Endothelial cell of umbilical vein (primary cell): Measurements from ENCODE around the gene ZSWIM7. TPM values are rescaled to one million over a fixed set of nuclear protein-coding genes. Genes with fewer than 3 reads are reported as not detected.

Experiments used
- BruUV-seq: library from RNA; stranded (reverse); fragments of 400-500 nt; replicated peaks from 2 replicates; lab custom pipeline; 2021; lab: Mats Ljungman, UMichigan
- CTCF ChIA-PET: fragments of 300-600, 350-600 bp; sonication (Branson Sonifier 250); formaldehyde crosslinking; loops from one replicate; lab custom pipeline; 2021; ENCODE audit warnings: antibody characterized with exemption, inconsistent platforms; lab: Charles Lee
- POLR2A ChIA-PET: fragments of 300-600, 350-600 bp; sonication (Branson Sonifier 250); formaldehyde crosslinking; loops from one replicate; lab custom pipeline; 2021; ENCODE audit warnings: antibody characterized with exemption, inconsistent platforms; lab: Charles Lee
- DNase-seq: peaks from one replicate; pipeline ENCODE4 v3.0.0-alpha.2; 2011; ENCODE audit warnings: low read depth, low spot score
- FAIRE-seq: peaks from 2 replicates; lab custom pipeline; 2011; peaks lifted over from hg19 to GRCh38; lab: Jason Lieb, UNC
- H2AFZ ChIP-seq: 2 replicates; pipeline ENCODE4 v1.6.0; 2012; ENCODE audit warnings: low read depth, low read length, control low read depth, inconsistent platforms
- H3K27ac ChIP-seq: 2 replicates; pipeline ENCODE4 v1.5.1; 2011; ENCODE audit warnings: low read depth, mild to moderate bottlenecking, control low read depth, low read length, moderate library complexity; ENCODE audit not compliant: insufficient read depth
- H3K27me3 ChIP-seq, 2 experiments: 2 replicates each; pipeline versions ENCODE4 v1.6.0 to v1.6.1; 2011; ENCODE audit warnings: low read length in 2 of 2, mixed read lengths in 1 of 2; ENCODE audit not compliant: control insufficient read depth in 2 of 2, insufficient read depth in 2 of 2
- H3K36me3 ChIP-seq, 2 experiments: 2 replicates in 1 of 2; 3 replicates in 1 of 2; pipeline ENCODE4 v1.5.1; 2011; ENCODE audit warnings: low read length in 2 of 2, mild to moderate bottlenecking in 1 of 2, moderate library complexity in 1 of 2; ENCODE audit not compliant: control insufficient read depth in 2 of 2, insufficient read depth in 2 of 2; ENCODE audit errors: extremely low read depth in 1 of 2
- H3K4me1 ChIP-seq: 3 replicates; pipeline ENCODE4 v1.5.1; 2011; ENCODE audit warnings: mild to moderate bottlenecking, low read length; ENCODE audit not compliant: control insufficient read depth, insufficient read depth; ENCODE audit errors: extremely low read depth
- H3K4me2 ChIP-seq: 2 replicates; pipeline ENCODE4 v1.6.1; 2011; ENCODE audit warnings: low read length, control low read depth, mixed read lengths; ENCODE audit not compliant: insufficient read depth
- H3K4me3 ChIP-seq, 3 experiments: fragments of 200-600 bp in 1 of 3; sonication (generic), shearing (Covaris generic) in 1 of 3; replicated peaks in 1 of 3; 2 replicates each; pipeline ENCODE4 v1.5.1; 2011 to 2016; ENCODE audit warnings: control low read depth in 3 of 3, low read length in 3 of 3, mild to moderate bottlenecking in 2 of 3, inconsistent platforms in 1 of 3, low read depth in 1 of 3, moderate library complexity in 1 of 3; ENCODE audit not compliant: insufficient read depth in 1 of 3
- H3K79me2 ChIP-seq: 2 replicates; pipeline ENCODE4 v1.6.0; 2012; ENCODE audit warnings: low read length, inconsistent platforms; ENCODE audit not compliant: control insufficient read depth, insufficient read depth
- H3K9ac ChIP-seq: replicated peaks from 2 replicates; pipeline ENCODE3; 2011; ENCODE audit warnings: low read length, control low read depth; ENCODE audit not compliant: insufficient read depth; ENCODE audit errors: extremely low read depth
- H3K9me1 ChIP-seq: replicated peaks from 3 replicates; pipeline ENCODE4 v1.6.0; 2011; ENCODE audit warnings: mild to moderate bottlenecking, low read length; ENCODE audit not compliant: control insufficient read depth, insufficient read depth; ENCODE audit errors: extremely low read depth
- H3K9me3 ChIP-seq: replicated peaks from 2 replicates; pipeline ENCODE4 v1.5.1; 2012; ENCODE audit warnings: low read length, inconsistent platforms; ENCODE audit not compliant: control insufficient read depth, insufficient read depth
- H4K20me1 ChIP-seq: replicated peaks from 2 replicates; pipeline ENCODE3; 2011; ENCODE audit warnings: mild to moderate bottlenecking, low read length; ENCODE audit not compliant: control insufficient read depth, insufficient read depth; ENCODE audit errors: extremely low read depth
- FOS ChIP-seq: IDR thresholded peaks from 2 replicates; pipeline ENCODE4 v1.6.1; 2011; ENCODE audit warnings: mild to moderate bottlenecking, low read length, moderate library complexity, borderline replicate concordance; ENCODE audit not compliant: insufficient read depth
- POLR2A ChIP-seq: IDR thresholded peaks from 2 replicates; pipeline ENCODE4 v1.6.1; 2012; ENCODE audit warnings: low read depth, mild to moderate bottlenecking, control low read depth, low read length
- POLR2AphosphoS5 ChIP-seq: IDR thresholded peaks from 2 replicates; pipeline ENCODE4 v1.6.1; 2012; ENCODE audit warnings: low read depth, mild to moderate bottlenecking, control low read depth, low read length, moderate library complexity; ENCODE audit not compliant: insufficient read depth
- dilution Hi-C: fragments of 300-500 bp; cut with MboI; formaldehyde crosslinking; loops from one replicate; pipeline ENCODE4 v1.15.0; 2019; ENCODE audit warnings: low sequenced_read_pairs; ENCODE audit not compliant: extremely low pct_ligation_motif_present
- intact Hi-C: fragments of 100-400 bp; cut with micrococcal nuclease; formaldehyde crosslinking; loops from one replicate; pipeline ENCODE4 v1.10.0; 2022
- polyA plus RNA-seq, 4 experiments: library from polyadenylated mRNA; depleted of rRNA in 3 of 4; stranded (reverse) in 3 of 4; unstranded in 1 of 4; fragments of >200 nt; gene quantifications; 2 replicates each; pipeline versions ENCODE4 v1.2.1 to v1.2.3, GENCODE V29; 2011 to 2012; ENCODE audit warnings: missing spikeins in 1 of 4
- total RNA-seq: library from RNA; stranded (reverse); gene quantifications from 2 replicates; pipeline ENCODE4 v1.2.3, GENCODE V29; 2021
- TF ChIP-seq, protein P1 (sequence below): IDR thresholded peaks from 2 replicates; pipeline ENCODE4 v1.6.1; 2011; ENCODE audit not compliant: insufficient read depth, insufficient read length
- TF ChIP-seq, protein P2 (sequence below), 2 donors: IDR thresholded peaks; 1 replicate in 1 of 2; 2 replicates in 1 of 2; pipeline ENCODE4 v1.5.1; 2011; ENCODE audit warnings: low read length in 2 of 2, mild to moderate bottlenecking in 2 of 2, moderate library complexity in 2 of 2, control low read depth in 1 of 2, inconsistent platforms in 1 of 2, low read depth in 1 of 2; ENCODE audit not compliant: insufficient read depth in 1 of 2; ENCODE audit errors: extremely low read depth in 1 of 2

Gene ZSWIM7
- total and polyA plus RNA-seq, 2 donors (not counting 3 experiments of a cell fraction or from before 2014, with no cell fraction given): 18.0 to 33.8 TPM

DNA sequence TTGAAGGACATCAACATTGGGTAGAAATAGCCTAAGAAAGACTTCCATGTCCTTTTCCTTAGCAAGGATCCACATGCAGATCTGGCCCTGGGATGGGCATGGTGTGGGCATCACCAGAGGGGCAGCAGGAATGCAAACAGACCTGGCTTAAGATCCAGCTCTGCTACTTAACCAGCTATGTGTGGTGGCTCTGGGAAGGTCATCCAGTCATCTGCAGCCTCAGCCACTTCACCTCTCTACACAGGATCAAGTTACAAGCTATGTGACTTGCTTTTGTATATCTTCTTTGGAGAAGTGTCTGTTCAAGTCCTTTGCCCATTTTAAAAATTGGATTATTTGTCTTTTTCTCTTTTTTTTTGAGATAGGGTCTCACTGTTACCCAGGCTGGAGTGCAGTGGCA lies 68.1 kb downstream of the ZSWIM7 start:
- TF ChIP-seq, protein P1, sequence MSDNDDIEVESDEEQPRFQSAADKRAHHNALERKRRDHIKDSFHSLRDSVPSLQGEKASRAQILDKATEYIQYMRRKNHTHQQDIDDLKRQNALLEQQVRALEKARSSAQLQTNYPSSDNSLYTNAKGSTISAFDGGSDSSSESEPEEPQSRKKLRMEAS: no peak
- TF ChIP-seq, protein P2, sequence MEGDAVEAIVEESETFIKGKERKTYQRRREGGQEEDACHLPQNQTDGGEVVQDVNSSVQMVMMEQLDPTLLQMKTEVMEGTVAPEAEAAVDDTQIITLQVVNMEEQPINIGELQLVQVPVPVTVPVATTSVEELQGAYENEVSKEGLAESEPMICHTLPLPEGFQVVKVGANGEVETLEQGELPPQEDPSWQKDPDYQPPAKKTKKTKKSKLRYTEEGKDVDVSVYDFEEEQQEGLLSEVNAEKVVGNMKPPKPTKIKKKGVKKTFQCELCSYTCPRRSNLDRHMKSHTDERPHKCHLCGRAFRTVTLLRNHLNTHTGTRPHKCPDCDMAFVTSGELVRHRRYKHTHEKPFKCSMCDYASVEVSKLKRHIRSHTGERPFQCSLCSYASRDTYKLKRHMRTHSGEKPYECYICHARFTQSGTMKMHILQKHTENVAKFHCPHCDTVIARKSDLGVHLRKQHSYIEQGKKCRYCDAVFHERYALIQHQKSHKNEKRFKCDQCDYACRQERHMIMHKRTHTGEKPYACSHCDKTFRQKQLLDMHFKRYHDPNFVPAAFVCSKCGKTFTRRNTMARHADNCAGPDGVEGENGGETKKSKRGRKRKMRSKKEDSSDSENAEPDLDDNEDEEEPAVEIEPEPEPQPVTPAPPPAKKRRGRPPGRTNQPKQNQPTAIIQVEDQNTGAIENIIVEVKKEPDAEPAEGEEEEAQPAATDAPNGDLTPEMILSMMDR (IDR thresholded peaks at IDR 0.05; ENCODE audit: extremely low read depth in 1 of 2, insufficient read depth in 1 of 2, low read depth in 1 of 2, low read length in 2 of 2): no peak
- TF ChIP-seq FOS (no peak), POLR2AphosphoS5 (no peak)

DNA sequence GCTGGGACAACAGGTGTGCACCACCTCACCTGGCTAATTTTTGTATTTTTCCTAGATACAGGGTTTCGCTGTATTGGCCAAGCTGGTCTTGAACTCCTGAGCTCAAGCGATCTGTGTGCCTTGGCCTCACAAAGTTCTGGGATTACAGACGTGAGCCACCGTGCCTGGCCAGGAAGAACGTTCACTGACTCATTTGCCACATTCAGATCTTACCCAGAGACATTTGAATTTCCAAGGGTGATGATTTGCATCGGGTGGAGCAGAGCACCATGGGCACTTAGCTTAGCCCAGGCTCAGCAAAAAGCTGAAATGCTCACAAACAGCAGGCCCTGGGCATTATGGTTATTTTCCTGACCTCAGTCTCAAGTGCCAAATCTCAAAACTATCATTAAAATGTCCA lies 69.1 kb downstream of the ZSWIM7 start:
- Histone ChIP-seq H3K4me1 (no peaks in the 10 kb centered on the region), H3K27ac (no peak overlapping the region), H3K4me2 (no peak overlapping the region), H4K20me1 (no peaks in the 10 kb centered on the region), H3K27me3 (peaks cover 0 to 2% of the 10 kb centered on the region in 2 experiments), H3K9me1 (no peaks in the 10 kb centered on the region), H2AFZ (no peak overlapping the region), H3K36me3 (no peaks in the 10 kb centered on the region), H3K4me3 (no peak overlapping the region), H3K79me2 (no peaks in the 10 kb centered on the region), H3K9me3 (no peaks in the 10 kb centered on the region), H3K9ac (no peak overlapping the region)
- no peak for TF ChIP-seq POLR2A
- TF ChIP-seq, protein P2 (IDR thresholded peaks at IDR 0.05; ENCODE audit: extremely low read depth in 1 of 2, insufficient read depth in 1 of 2, low read depth in 1 of 2, low read length in 2 of 2): no peak
- no peak for TF ChIP-seq FOS
- TF ChIP-seq, protein P1: no peak
- no TSS peak for BruUV-seq
- dilution Hi-C loops: no loop called here
- no peak for FAIRE-seq
- CTCF ChIA-PET: interaction anchor here (0.7 kb wide), 1 partner anchor 69 kb away, joined by 3 read pairs; the partner anchor contains the start of genes TTC19 and ZSWIM7
- intact Hi-C loops: no loop called here
- POLR2A ChIA-PET: no interaction called here
- no peak for DNase-seq

More for the DNA sequence above, 68.1 kb downstream of the ZSWIM7 start:
- Histone ChIP-seq H3K79me2 (no peaks in the 10 kb centered on the region), H2AFZ (no peak overlapping the region), H4K20me1 (no peaks in the 10 kb centered on the region), H3K36me3 (no peaks in the 10 kb centered on the region), H3K4me3 (no peak overlapping the region), H3K9me1 (no peaks in the 10 kb centered on the region), H3K27me3 (peaks cover 0 to 2% of the 10 kb centered on the region in 2 experiments), H3K9ac (no peak overlapping the region), H3K4me1 (no peaks in the 10 kb centered on the region), H3K9me3 (no peaks in the 10 kb centered on the region), H3K27ac (no peak overlapping the region), H3K4me2 (no peak overlapping the region)
- POLR2A ChIA-PET: no interaction called here
- CTCF ChIA-PET: no interaction called here
- no peak for FAIRE-seq
- no TSS peak for BruUV-seq
- dilution Hi-C loops: no loop called here
- intact Hi-C loops: no loop called here
- no peak for DNase-seq
